RWPE2 (cell line): ENCODE data around the gene PDE4DIP.
"Not testable (repeated sequence)": the region's sequence is repeated elsewhere in the genome, so short reads cannot be mapped to it uniquely, and the experiment has no call there.

Experiments
- ATAC-seq: fragments of 200-7000 bp; cut with Tn5 transposase; 3 replicates; pipeline ENCODE4 v1.9.1; 2021; ENCODE audit warnings: low read depth
- DNase-seq: peaks from one replicate; pipeline ENCODE4 v3.0.0-alpha.2; 2020; ENCODE audit warnings: low spot score
- H3K27ac ChIP-seq: fragments of 450-650 bp; 2 replicates; pipeline ENCODE4 v1.5.1; 2017; ENCODE audit warnings: mild to moderate bottlenecking; ENCODE audit not compliant: poor library complexity, severe bottlenecking
- H3K27me3 ChIP-seq: fragments of 250-450 bp; sonication (Bioruptor Pico); 2 replicates; pipeline ENCODE4 v1.5.1; 2021; ENCODE audit warnings: mild to moderate bottlenecking, moderate library complexity; ENCODE audit not compliant: insufficient read depth, poor library complexity, severe bottlenecking
- H3K36me3 ChIP-seq: fragments of 250-450 bp; sonication (Bioruptor Pico); 2 replicates; pipeline ENCODE4 v1.5.1; 2020; ENCODE audit warnings: low read depth, mild to moderate bottlenecking, moderate library complexity
- H3K4me1 ChIP-seq: fragments of 250-450 bp; sonication (Bioruptor Pico); 2 replicates; pipeline ENCODE4 v1.5.1; 2021; ENCODE audit warnings: mild to moderate bottlenecking, moderate library complexity; ENCODE audit not compliant: insufficient read depth, poor library complexity, severe bottlenecking
- H3K4me3 ChIP-seq: fragments of 250-450 bp; sonication (Bioruptor Pico); 2 replicates; pipeline ENCODE4 v1.5.1; 2021; ENCODE audit warnings: mild to moderate bottlenecking, moderate library complexity; ENCODE audit not compliant: severe bottlenecking
- H3K9me3 ChIP-seq: fragments of 250-450 bp; sonication (Bioruptor Pico); 2 replicates; pipeline ENCODE4 v1.5.1; 2021; ENCODE audit warnings: mild to moderate bottlenecking, moderate library complexity; ENCODE audit not compliant: severe bottlenecking

PDE4DIP gene

DNA sequence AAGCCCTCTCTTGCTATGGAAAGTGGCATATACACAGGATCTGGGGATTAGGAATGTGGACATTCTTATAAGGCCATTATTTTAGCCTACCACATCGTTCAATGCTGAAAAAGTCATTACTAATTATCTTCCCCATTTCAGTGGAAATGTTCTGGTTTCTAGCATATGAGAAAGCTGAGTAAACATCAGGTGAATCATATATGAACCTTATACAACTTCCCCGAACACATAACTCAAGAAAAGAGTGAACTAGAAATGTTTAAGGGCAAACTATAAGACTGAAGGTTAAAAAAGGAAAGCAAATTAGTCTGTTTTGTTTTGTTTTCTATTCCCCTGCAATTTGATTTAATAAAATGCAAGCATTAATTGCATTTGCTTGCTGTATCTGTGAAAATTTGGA is 6.1 kb downstream of the PDE4DIP start:
- H3K36me3 ChIP-seq, H3K4me3 ChIP-seq, H3K4me1 ChIP-seq, H3K9me3 ChIP-seq, H3K27me3 ChIP-seq, DNase-seq, H3K27ac ChIP-seq: not testable (repeated sequence)
- ATAC-seq, result peak; percentile 67

DNA sequence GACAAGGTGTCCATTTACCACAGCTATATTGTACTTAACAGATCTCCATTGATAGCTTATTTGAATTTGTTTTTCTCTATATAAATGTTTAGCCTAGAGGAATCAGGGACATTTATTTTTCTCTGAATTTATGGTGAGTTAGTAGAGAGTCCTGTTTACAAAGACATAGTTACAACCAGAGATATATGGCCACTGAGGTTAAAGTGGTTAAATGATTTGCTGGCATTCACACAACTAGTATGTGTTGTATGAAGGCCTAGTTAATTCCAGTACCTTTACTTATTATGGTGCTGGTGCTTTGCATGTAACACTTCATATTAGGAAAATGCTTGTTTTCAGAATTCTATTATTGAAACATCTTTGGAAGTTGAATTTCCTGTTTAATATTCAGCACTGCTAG is 6.6 kb downstream of the PDE4DIP start:
- ATAC-seq, H3K4me3 ChIP-seq, H3K27ac ChIP-seq, DNase-seq, H3K36me3 ChIP-seq, H3K27me3 ChIP-seq, H3K4me1 ChIP-seq, H3K9me3 ChIP-seq: not testable (repeated sequence)

DNA sequence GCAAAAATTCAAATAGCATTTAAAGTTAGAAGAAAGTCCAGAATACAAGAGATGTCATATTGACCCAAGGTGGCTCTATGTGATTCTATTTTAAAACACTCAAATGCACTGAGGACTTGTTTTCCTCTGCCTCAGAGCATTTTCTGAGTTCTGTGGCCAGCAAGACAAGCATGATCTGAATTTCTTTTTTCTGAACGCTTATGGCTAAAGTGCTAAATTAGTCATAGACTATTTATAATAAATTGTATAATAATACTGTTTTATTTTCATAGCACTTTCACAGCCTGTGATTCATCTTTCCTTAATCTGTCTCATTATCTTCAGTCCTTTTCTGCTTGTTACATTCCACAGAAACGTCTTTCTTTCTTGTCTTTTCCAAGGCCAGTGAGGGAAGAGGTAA is 7.5 kb downstream of the PDE4DIP start:
- not testable (repeated sequence) for DNase-seq, H3K9me3 ChIP-seq, H3K27me3 ChIP-seq, H3K27ac ChIP-seq, H3K4me1 ChIP-seq, H3K36me3 ChIP-seq, H3K4me3 ChIP-seq
- ATAC-seq, result peak; percentile 31; the same call in 1 of the 3 replicates

DNA sequence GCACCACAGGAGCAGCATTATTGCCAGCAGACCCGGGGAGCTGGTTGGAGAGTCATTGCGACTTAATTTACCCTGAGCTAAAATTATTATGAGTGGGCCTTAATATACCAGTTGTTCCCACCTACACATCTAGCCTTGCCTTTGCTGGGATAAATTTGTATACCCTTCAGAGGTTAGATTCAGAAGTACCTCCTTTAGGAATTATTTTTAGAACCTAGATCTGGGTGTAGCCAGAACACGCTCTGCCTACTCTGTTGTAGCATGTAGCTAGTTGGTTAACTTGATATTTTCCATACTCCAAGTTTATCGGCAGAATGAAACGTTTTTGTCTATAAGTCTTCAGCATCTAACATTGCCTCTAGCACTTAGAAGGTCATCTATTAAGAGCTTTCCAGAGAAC is 9.1 kb downstream of the PDE4DIP start:
- DNase-seq, H3K27me3 ChIP-seq, H3K4me3 ChIP-seq, ATAC-seq, H3K4me1 ChIP-seq, H3K36me3 ChIP-seq, H3K9me3 ChIP-seq, H3K27ac ChIP-seq: not testable (repeated sequence)

DNA sequence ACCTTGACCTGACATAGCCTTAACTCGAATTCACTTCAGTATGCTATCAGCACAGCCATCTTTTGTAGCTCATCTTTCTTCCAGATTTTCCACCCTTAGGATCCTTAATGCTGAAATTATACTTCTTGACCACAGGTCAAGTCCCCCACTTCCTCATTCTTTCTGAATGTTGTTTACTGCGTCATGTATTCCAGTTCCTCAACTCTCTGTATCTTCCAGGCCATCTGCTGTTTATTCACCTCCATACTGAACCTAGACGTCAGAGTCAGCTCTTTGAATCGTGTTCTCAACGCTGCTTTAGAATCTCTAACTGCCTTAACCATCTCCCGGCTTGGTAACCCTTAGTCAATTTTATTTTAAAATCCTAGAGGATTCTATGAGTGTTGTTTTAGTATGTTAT is 9.8 kb downstream of the PDE4DIP start:
- not testable (repeated sequence) for H3K27me3 ChIP-seq, ATAC-seq, H3K4me1 ChIP-seq

DNA sequence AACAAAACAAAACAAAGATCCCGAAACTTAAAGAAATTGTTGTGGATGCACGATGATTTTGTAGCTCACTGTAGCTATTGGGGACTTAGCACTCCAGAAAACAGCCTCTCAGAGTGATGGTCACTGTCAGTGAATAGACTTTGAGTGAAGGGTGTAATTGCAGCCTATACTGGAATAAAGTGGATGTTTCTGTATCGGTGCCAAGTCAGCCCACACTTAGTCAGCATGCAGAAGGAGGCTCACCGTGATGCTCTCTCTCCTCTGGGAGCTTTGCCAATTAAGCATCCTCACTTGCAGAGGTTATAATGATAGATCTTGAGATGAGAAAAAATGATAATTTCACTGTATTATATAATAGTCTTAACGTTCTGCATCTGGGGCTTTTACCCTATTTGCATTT is 11.1 kb downstream of the PDE4DIP start:
- peak; percentile 90 for ATAC-seq
- H3K9me3 ChIP-seq, H3K27me3 ChIP-seq, H3K4me3 ChIP-seq, H3K36me3 ChIP-seq, H3K27ac ChIP-seq, H3K4me1 ChIP-seq, DNase-seq: not testable (repeated sequence)

More for the DNA sequence above, 9.8 kb downstream of the PDE4DIP start:
- H3K27ac ChIP-seq, DNase-seq, H3K4me3 ChIP-seq, H3K36me3 ChIP-seq, H3K9me3 ChIP-seq: not testable (repeated sequence)

DNA sequence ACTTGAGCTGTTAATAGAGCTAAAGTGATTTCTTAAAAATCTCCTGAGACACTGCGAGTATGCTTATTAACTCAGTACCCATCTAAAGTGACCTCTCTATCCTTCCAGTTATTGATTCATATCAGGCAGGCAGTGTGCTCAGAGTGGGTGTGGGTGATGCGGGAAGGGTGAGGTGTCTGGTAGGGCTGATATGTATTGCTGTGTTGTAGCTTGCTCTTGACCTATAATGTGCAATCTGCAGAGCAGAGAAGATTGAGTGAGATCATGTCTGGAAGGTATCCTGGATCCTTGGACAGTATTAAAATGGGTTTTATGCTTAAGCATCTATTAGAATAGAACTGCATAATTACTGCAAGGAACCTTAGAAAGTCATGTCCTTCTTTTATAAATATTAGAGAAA is 15.8 kb downstream of the PDE4DIP start:
- not testable (repeated sequence) for H3K4me3 ChIP-seq, H3K27ac ChIP-seq, H3K9me3 ChIP-seq, H3K36me3 ChIP-seq, DNase-seq, H3K27me3 ChIP-seq, H3K4me1 ChIP-seq
- peak; percentile 36; the same call in 1 of the 3 replicates for ATAC-seq

DNA sequence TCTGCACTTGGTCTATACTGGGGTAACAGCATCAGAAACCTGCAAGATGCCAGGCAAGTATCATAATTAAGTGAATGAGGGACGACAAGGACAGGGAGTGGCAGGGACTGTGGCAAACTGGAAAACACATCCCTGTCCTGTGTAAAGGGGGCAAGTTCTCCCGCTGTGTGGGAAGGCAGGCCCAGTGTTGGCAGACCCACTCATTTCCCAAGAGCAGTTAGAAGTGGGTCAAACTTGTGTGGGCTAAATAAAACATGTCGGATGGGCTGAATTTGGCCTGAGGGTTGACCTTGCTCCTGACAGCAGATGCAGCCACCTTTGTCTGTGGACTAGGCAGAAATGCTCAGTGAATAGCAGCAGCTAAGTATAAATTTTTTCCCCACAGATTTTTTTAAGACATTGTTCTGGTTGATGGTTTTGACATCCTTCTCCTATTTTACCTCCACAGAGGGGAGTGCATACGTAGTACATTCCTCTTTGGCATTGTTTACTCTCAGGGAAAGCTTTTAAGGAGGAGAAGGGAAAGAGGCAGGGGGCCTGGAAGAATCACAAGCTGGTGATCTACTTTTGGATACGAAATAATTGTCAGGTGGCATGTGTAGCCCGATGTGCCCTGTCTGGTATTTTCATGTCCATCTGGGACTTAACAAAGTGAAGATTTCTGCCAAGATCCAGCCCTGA is 16.5 kb downstream of the PDE4DIP start:
- not testable (repeated sequence) for H3K4me1 ChIP-seq, H3K27ac ChIP-seq, H3K4me3 ChIP-seq, DNase-seq, H3K9me3 ChIP-seq, ATAC-seq, H3K36me3 ChIP-seq, H3K27me3 ChIP-seq

DNA sequence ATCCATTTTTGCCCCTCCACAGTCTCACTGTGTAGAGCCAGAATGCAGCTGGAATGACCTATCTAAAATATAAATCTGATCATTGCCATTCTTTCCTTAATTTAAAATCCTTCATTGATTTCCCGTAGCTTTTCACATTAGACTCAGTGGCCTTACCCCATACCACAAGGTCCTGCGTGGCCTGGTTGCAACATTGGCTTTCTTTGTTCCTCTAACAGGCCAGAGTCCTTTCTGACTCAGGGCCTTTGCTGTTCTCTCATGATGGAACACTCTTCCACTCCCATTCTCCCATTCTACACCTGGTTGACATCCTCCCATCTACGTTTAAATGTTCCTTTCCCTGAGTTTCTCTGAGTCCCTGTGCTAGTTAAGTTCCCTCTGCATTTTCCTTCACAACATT is 18.4 kb downstream of the PDE4DIP start:
- H3K9me3 ChIP-seq, DNase-seq, H3K4me1 ChIP-seq, ATAC-seq, H3K36me3 ChIP-seq, H3K27me3 ChIP-seq, H3K27ac ChIP-seq, H3K4me3 ChIP-seq: not testable (repeated sequence)

DNA sequence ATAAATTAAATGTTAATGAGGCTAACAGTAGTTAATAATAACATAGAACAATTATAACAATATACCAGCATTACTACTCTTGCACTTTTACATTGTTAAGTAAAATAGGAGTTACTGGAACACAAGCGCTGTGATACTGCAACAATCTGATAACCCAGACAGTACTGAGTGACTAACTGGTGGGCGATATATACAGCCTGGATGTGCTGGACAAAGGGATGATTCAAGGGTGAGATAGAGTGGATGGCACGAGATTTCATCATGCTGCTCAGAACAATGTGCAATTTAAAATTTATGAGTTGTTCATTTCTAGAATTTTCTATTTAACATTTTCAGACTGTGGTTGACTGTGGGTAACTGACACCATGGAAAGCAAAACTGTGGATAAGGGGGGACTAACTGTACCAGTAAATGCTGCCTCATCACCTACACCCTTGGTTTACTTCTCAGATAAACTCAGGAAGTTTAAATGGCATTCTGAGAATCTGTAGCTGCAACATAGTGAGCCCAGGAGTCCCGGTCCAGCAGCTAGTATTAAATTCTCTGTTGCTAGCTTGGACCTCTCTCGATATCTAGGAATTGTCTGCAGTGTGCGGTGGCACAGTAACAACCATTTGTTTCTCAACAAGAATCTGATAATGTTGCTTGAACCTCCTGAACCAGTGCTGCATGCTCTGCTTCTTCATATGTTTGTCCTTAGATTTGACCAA is 24.9 kb downstream of the PDE4DIP start:
- not testable (repeated sequence) for H3K4me1 ChIP-seq, DNase-seq, H3K27me3 ChIP-seq, H3K9me3 ChIP-seq, H3K27ac ChIP-seq, H3K4me3 ChIP-seq, H3K36me3 ChIP-seq
- peak; percentile 88 for ATAC-seq

DNA sequence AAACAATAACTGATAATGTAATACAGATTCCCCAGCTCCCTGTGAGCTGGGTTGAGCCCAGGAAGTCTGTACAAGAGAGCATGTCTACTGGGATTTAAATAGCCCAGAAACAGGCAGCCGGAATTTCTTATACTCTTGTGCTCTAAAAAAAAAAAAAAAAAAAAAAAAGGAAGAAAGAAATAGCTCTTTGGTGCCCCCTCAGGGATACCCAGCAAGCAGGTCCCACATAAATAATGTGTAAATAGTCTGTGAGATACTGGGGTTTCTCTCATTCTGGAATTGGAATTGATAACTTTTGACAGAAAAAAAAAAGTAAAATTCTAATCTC is 25.4 kb downstream of the PDE4DIP start:
- not testable (repeated sequence) for H3K4me3 ChIP-seq, H3K4me1 ChIP-seq, H3K36me3 ChIP-seq, H3K27ac ChIP-seq, H3K27me3 ChIP-seq, H3K9me3 ChIP-seq, DNase-seq
- ATAC-seq, result 0 out of 3 replicates have a peak, but pooled peaks have one; percentile 14
